ENCODE results near the gene TRNP1.

- no peak for TF ChIP-seq CTCF (conservative IDR thresholded peaks at IDR 0.05; ENCODE audit: low read depth, low read length)
- no peak for TF ChIP-seq MAFK (IDR thresholded peaks at IDR 0.05; ENCODE audit: low read depth, low read length)
Measured at GRCh38 chr1:27042670-27043069, 49.2 kb downstream of the TRNP1 start.
